Uterus (tissue), 2 donors: Measurements from ENCODE around the gene POLR1E.

Experiments
- CTCF ChIP-seq, 4 experiments: fragments of 200-600 bp in 2 of 4; fragments of 450-650 bp in 2 of 4; sonication (generic) in 2 of 4; IDR thresholded peaks; one replicate each; pipeline ENCODE4 v1.5.1; 2016 to 2019; ENCODE audit warnings: antibody characterized with exemption in 4 of 4, mild to moderate bottlenecking in 2 of 4, moderate library complexity in 1 of 4
- POLR2A ChIP-seq, 2 donors: fragments of 450-650 bp; IDR thresholded peaks; one replicate each; pipeline ENCODE4 v1.6.1; 2016; ENCODE audit warnings: antibody characterized with exemption in 2 of 2, mild to moderate bottlenecking in 1 of 2, moderate library complexity in 1 of 2

- no peak for TF ChIP-seq CTCF (IDR thresholded peaks at IDR 0.05)
- no peak for TF ChIP-seq POLR2A (IDR thresholded peaks at IDR 0.05)
Measured at GRCh38 chr9:37528652-37529471, 43.1 kb downstream of the POLR1E start.
